Activated naive CD8-positive, alpha-beta T cell treated with anti-CD3 and anti-CD28 coated beads, Interleukin-2, amount 10 ng/mL, durations not matched to agents 7 days and 5 days (primary cell): Measurements from ENCODE around the gene ADAM22. TPM values are rescaled to one million over a fixed set of nuclear protein-coding genes. Genes with fewer than 3 reads are reported as not detected.

Source experiments
- ATAC-seq: fragments of 150-1000 bp; cut with Tn5 transposase; one replicate; pipeline ENCODE4 v1.10.0; 2021; ENCODE audit warnings: low read depth, moderate library complexity
- POLR2A ChIA-PET: fragments of 350-600 bp; sonication (Branson Sonifier 250); formaldehyde crosslinking; loops from one replicate; lab custom pipeline; 2021; ENCODE audit warnings: antibody characterized with exemption; lab: Charles Lee
- DNase-seq: peaks from one replicate; pipeline ENCODE4 v3.0.0; 2021
- H3K27ac Mint-ChIP-seq: one replicate; pipeline ENCODE4 v1.8.0; 2022; ENCODE audit warnings: mild to moderate bottlenecking, mixed read lengths
- H3K27me3 Mint-ChIP-seq: one replicate; pipeline ENCODE4 v1.8.0; 2022; ENCODE audit warnings: mild to moderate bottlenecking, moderate library complexity, mixed read lengths
- H3K36me3 Mint-ChIP-seq: one replicate; pipeline ENCODE4 v1.8.0; 2021; ENCODE audit warnings: mild to moderate bottlenecking, mixed read lengths
- H3K4me1 Mint-ChIP-seq: one replicate; pipeline ENCODE4 v1.8.0; 2021; ENCODE audit warnings: mixed read lengths
- H3K4me3 Mint-ChIP-seq: one replicate; pipeline ENCODE4 v1.8.0; 2022; ENCODE audit warnings: mild to moderate bottlenecking, moderate library complexity, mixed read lengths
- H3K9me3 Mint-ChIP-seq: one replicate; pipeline ENCODE4 v1.8.0; 2021; ENCODE audit warnings: mixed read lengths
- total RNA-seq, 2 experiments: library from RNA; stranded (reverse); gene quantifications; one replicate each; pipeline ENCODE4 v1.2.3, GENCODE V29; 2021

ADAM22 gene
- total RNA-seq, 2 experiments from 2014 or later, result 4.6 TPM

DNA sequence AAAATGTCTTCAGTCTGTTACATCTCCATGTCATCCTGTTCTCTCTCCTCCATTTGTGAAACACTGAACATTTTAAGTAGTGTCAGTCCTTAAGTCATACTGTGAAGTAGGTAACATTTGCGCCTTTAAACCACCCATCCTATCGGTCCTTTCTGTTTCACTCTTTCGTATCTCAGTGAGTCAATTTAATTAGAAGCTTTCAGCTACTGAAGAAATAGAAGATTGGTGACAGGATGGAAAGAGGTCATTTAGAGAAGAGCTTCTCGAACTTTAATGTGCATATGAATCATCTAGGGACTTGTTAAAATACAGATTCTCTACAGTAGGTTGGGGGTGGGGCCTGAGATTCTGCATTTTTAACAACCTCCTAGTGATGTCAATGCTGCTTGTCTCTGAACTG is 172.4 kb downstream of the ADAM22 start:
- Mint-ChIP-seq H3K27ac (no peak overlapping the region), H3K36me3 (no peaks in the 10 kb centered on the region), H3K9me3 (no peaks in the 10 kb centered on the region), H3K4me1 (peaks cover 3% of the 10 kb centered on the region), H3K27me3 (no peaks in the 10 kb centered on the region), H3K4me3 (no peak overlapping the region)
- ATAC-seq (no peak), DNase-seq (no peak)
- POLR2A ChIA-PET, result no interaction called here

DNA sequence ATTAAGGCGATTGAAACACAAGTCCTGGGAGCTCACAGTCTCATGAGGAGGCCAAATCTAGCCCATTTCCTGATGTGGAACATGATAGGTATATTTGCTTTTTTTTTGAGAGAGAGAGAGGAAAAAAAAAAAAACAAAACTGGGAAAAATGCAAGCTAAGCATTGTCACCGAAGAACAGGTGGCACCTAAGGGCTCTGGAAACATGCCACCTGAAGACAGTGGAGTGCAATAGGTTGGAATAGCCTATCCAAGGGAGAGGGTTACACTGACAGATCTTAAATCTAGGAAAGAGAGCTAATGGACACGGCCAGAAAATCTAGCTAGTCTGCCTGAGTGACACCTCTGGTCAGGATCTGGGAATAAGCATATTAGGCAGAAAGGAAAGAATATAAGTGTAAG is 175.6 kb downstream of the ADAM22 start:
- Mint-ChIP-seq H3K27me3 (no peaks in the 10 kb centered on the region), H3K4me3 (no peak overlapping the region), H3K27ac (no peak overlapping the region), H3K36me3 (no peaks in the 10 kb centered on the region), H3K9me3 (no peaks in the 10 kb centered on the region), H3K4me1 (peaks cover 1% of the 10 kb centered on the region)
- POLR2A ChIA-PET, result no interaction called here
- ATAC-seq, result no peak
- DNase-seq, result no peak

GRCh38 chr7:88111140-88111743 is 177.2 kb downstream of the ADAM22 start:
- Mint-ChIP-seq H3K4me3 (no peak overlapping the region), H3K27ac (no peak overlapping the region), H3K36me3 (no peaks in the 10 kb centered on the region), H3K4me1 (peaks cover 1% of the 10 kb centered on the region), H3K9me3 (no peaks in the 10 kb centered on the region), H3K27me3 (no peaks in the 10 kb centered on the region)
- DNase-seq, result no peak
- POLR2A ChIA-PET, result no interaction called here
- peak; percentile 36 for ATAC-seq

GRCh38 chr7:88111954-88112471 is 178.0 kb downstream of the ADAM22 start:
- ATAC-seq, result no peak
- no peak for DNase-seq
- POLR2A ChIA-PET, result no interaction called here
- Mint-ChIP-seq H3K27me3 (no peaks in the 10 kb centered on the region), H3K27ac (no peak overlapping the region), H3K9me3 (no peaks in the 10 kb centered on the region), H3K4me1 (no peaks in the 10 kb centered on the region), H3K36me3 (no peaks in the 10 kb centered on the region), H3K4me3 (no peak overlapping the region)

DNA sequence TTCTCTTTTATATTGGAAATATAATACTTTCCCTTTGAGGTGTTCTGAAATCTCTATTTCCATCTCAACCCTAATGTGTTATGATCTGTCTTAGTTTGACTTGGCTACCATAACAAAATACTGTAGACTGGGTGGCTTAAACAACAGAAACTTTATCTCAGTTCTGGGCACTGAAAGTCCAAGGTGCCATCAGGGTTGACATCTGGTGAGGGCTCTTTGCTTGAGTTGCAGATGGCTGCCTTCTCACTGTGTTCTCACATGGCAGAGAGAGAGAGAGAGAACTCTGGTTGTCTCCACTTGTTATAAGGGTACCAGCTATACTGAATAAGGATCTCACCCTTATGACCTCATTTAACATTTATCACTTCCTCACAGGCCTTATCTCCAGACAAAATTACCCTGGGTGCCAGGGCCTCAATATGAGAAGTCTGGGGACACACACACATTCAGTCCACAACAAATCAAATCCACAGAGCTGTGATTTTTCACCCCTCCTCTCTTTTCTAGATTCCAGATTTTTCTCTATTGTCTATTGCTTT is 181.3 kb downstream of the ADAM22 start:
- Mint-ChIP-seq H3K27ac (no peak overlapping the region), H3K4me1 (no peaks in the 10 kb centered on the region), H3K27me3 (no peaks in the 10 kb centered on the region), H3K4me3 (no peak overlapping the region), H3K36me3 (no peaks in the 10 kb centered on the region), H3K9me3 (no peaks in the 10 kb centered on the region)
- ATAC-seq, result no peak
- POLR2A ChIA-PET, result no interaction called here
- no peak for DNase-seq

- Mint-ChIP-seq H3K4me1 (no peaks in the 10 kb centered on the region), H3K27me3 (no peaks in the 10 kb centered on the region), H3K9me3 (no peaks in the 10 kb centered on the region), H3K4me3 (no peak overlapping the region), H3K27ac (no peak overlapping the region), H3K36me3 (no peaks in the 10 kb centered on the region)
- POLR2A ChIA-PET, result no interaction called here
- DNase-seq (no peak), ATAC-seq (no peak)
Observed at GRCh38 chr7:88115816-88116215, 181.8 kb downstream of the ADAM22 start.

DNA sequence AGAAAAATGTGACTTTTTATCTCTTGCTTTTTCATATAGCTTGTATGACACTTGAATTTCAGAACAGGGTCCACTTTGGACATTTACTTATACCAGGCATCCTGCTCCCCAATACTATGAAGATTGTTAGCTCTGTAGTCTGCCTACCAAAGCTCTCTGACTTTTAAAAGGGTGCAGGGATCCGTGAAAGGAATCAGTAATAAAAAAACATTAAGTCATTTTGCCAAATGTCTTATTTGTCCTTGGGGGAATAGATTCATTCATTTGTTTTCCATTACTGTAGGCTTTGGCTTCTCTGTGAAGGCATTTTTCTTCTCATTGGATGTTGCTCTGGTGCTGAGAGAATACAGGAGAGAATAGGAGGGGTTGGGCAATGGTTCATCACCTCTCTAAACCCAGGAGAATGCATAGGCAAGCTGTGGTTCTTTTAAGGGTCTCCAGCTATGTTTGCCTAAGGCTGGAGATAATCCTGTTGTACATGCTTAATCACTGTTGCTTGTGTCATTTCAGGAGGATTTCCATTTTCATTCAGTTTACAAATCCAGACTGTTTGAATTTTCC is 182.3 kb downstream of the ADAM22 start:
- POLR2A ChIA-PET, result no interaction called here

DNA sequence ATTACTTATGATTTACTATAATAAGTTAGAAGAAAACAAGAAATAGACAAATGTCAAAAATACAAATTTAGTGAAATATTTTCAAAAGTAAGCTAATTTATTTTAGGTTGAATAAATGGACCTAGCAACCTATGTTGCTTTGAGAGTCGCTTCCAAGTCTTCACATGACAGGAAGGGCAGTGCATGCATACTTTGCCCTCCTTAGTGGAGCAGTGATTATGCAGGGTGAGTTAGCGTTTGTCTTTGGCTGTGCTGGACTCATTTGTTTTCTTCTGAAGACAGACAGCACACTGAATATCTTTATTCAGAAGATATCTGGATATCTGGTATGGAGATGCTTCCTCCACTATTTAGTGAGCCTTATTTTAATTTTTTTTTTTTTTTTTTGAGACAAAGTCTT is 183.3 kb downstream of the ADAM22 start:
- H3K4me1 Mint-ChIP-seq, result no peaks in the 10 kb centered on the region
- H3K36me3 Mint-ChIP-seq, result no peaks in the 10 kb centered on the region
- no peaks in the 10 kb centered on the region for H3K27me3 Mint-ChIP-seq
- no peak for DNase-seq
- no peak overlapping the region for H3K4me3 Mint-ChIP-seq
- ATAC-seq, result no peak
- H3K9me3 Mint-ChIP-seq, result no peaks in the 10 kb centered on the region
- POLR2A ChIA-PET, result no interaction called here
- H3K27ac Mint-ChIP-seq, result no peak overlapping the region

More for the DNA sequence above, 182.3 kb downstream of the ADAM22 start:
- H3K27me3 Mint-ChIP-seq, result no peaks in the 10 kb centered on the region
- ATAC-seq (no peak), DNase-seq (no peak)
- H3K36me3 Mint-ChIP-seq, result no peaks in the 10 kb centered on the region
- no peak overlapping the region for H3K4me3 Mint-ChIP-seq
- H3K27ac Mint-ChIP-seq, result no peak overlapping the region
- no peaks in the 10 kb centered on the region for H3K4me1 Mint-ChIP-seq
- no peaks in the 10 kb centered on the region for H3K9me3 Mint-ChIP-seq

- Mint-ChIP-seq H3K27me3 (no peaks in the 10 kb centered on the region), H3K36me3 (no peaks in the 10 kb centered on the region), H3K4me1 (no peaks in the 10 kb centered on the region), H3K4me3 (no peak overlapping the region), H3K9me3 (no peaks in the 10 kb centered on the region), H3K27ac (no peak overlapping the region)
- POLR2A ChIA-PET, result no interaction called here
- ATAC-seq, result no peak
- DNase-seq, result no peak
Observed at GRCh38 chr7:88121335-88121734, 187.3 kb downstream of the ADAM22 start.

GRCh38 chr7:88127637-88128290 is 193.7 kb downstream of the ADAM22 start:
- Mint-ChIP-seq H3K27ac (no peak overlapping the region), H3K4me1 (no peaks in the 10 kb centered on the region), H3K27me3 (no peaks in the 10 kb centered on the region), H3K36me3 (no peaks in the 10 kb centered on the region), H3K4me3 (no peak overlapping the region), H3K9me3 (no peaks in the 10 kb centered on the region)
- DNase-seq (no peak), ATAC-seq (no peak)
- POLR2A ChIA-PET, result no interaction called here

DNA sequence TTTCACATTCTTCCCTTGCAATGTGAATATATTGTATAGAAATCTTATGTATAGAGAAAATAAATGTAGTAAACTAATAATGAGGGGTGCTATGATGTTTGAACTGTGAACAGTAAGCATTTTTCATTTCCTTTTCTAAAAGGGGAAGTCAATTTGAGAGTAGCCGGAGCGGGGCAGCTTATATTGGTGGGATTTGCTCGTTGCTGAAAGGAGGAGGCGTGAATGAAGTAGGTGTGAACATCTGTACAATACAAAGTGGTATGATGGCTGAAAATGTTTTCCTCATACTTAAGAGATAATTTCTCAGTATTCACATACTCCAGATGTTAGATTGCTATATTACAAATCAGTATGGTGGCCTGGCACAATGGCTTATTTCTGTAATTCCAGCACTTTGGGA is 198.7 kb downstream of the ADAM22 start:
- no peak for DNase-seq
- H3K4me1 Mint-ChIP-seq, result no peaks in the 10 kb centered on the region
- H3K4me3 Mint-ChIP-seq, result no peak overlapping the region
- no peaks in the 10 kb centered on the region for H3K9me3 Mint-ChIP-seq
- ATAC-seq, result no peak
- no peaks in the 10 kb centered on the region for H3K27me3 Mint-ChIP-seq
- POLR2A ChIA-PET, result no interaction called here
- H3K27ac Mint-ChIP-seq, result no peak overlapping the region
- H3K36me3 Mint-ChIP-seq, result no peaks in the 10 kb centered on the region

DNA sequence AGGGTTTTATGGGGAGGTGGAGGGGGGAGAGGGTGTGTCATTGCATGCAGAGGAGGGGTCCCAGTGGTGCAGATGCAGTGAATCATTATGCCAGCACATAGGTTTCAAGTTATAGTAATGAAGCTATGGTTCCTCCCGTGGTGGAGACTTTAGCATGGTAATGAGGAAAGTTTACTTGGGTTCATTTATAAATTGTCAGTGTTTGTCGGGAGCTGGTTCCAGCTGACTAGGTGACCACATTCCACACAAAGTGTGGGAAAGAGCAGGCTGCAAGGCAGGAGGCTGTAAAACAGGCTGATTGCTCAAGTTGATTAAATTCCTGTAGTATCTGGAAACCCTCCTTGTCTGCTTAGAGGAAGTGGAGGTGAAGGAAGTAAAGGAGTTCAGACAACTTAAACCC is 206.9 kb downstream of the ADAM22 start:
- Mint-ChIP-seq H3K4me1 (no peaks in the 10 kb centered on the region), H3K27me3 (no peaks in the 10 kb centered on the region), H3K36me3 (no peaks in the 10 kb centered on the region), H3K9me3 (no peaks in the 10 kb centered on the region), H3K27ac (no peak overlapping the region), H3K4me3 (no peak overlapping the region)
- DNase-seq, result no peak
- POLR2A ChIA-PET, result no interaction called here
- no peak for ATAC-seq

GRCh38 chr7:88141479-88141878 is 207.4 kb downstream of the ADAM22 start:
- no peak for ATAC-seq
- Mint-ChIP-seq H3K9me3 (no peaks in the 10 kb centered on the region), H3K27me3 (no peaks in the 10 kb centered on the region), H3K27ac (no peak overlapping the region), H3K36me3 (no peaks in the 10 kb centered on the region), H3K4me3 (no peak overlapping the region), H3K4me1 (no peaks in the 10 kb centered on the region)
- POLR2A ChIA-PET, result no interaction called here
- DNase-seq, result no peak

GRCh38 chr7:88141953-88142352 is 207.9 kb downstream of the ADAM22 start:
- POLR2A ChIA-PET, result no interaction called here
- Mint-ChIP-seq H3K36me3 (no peaks in the 10 kb centered on the region), H3K9me3 (no peaks in the 10 kb centered on the region), H3K4me3 (no peak overlapping the region), H3K4me1 (no peaks in the 10 kb centered on the region), H3K27me3 (no peaks in the 10 kb centered on the region), H3K27ac (no peak overlapping the region)
- DNase-seq (no peak), ATAC-seq (no peak)
